Mesendoderm (in vitro differentiated cells): Measurements from ENCODE around the gene REX1BD. TPM values are rescaled to one million over a fixed set of nuclear protein-coding genes. Genes with fewer than 3 reads are reported as not detected.

ENCODE experiments used
- DNase-seq: peaks from one replicate; pipeline ENCODE4 v3.0.0; 2013
- H2AK5ac ChIP-seq: 2 replicates; pipeline ENCODE4 v1.6.1; 2013; ENCODE audit warnings: low read length, inconsistent platforms
- H2BK120ac ChIP-seq: 2 replicates; pipeline ENCODE4 v1.6.1; 2013; ENCODE audit warnings: low read depth, mild to moderate bottlenecking, low read length, moderate library complexity, mixed read lengths
- H2BK15ac ChIP-seq: replicated peaks from 2 replicates; pipeline ENCODE4 v1.6.1; 2013; ENCODE audit warnings: low read depth, mild to moderate bottlenecking, moderate library complexity
- H2BK5ac ChIP-seq: 2 replicates; pipeline ENCODE4 v1.6.1; 2013; ENCODE audit warnings: low read length, inconsistent platforms
- H3K18ac ChIP-seq: 2 replicates; pipeline ENCODE4 v1.6.1; 2013; ENCODE audit warnings: mild to moderate bottlenecking, low read length, mixed read lengths
- H3K23ac ChIP-seq: one replicate; pipeline ENCODE4 v1.6.1; 2013; ENCODE audit warnings: low read length
- H3K27ac ChIP-seq: 2 replicates; pipeline ENCODE4 v1.5.1; 2013; ENCODE audit warnings: low read depth, mild to moderate bottlenecking, inconsistent platforms, low read length, moderate library complexity
- H3K27me3 ChIP-seq: 2 replicates; pipeline ENCODE4 v1.6.1; 2013; ENCODE audit warnings: low read length, control low read depth, mild to moderate bottlenecking, inconsistent platforms; ENCODE audit not compliant: insufficient read depth, poor library complexity
- H3K36me3 ChIP-seq: 2 replicates; pipeline ENCODE4 v1.6.1; 2013; ENCODE audit warnings: low read length, inconsistent platforms; ENCODE audit not compliant: control insufficient read depth, insufficient read depth
- H3K4ac ChIP-seq: one replicate; pipeline ENCODE4 v1.6.1; 2013; ENCODE audit warnings: low read depth, mild to moderate bottlenecking, low read length, moderate library complexity
- H3K4me1 ChIP-seq: 2 replicates; pipeline ENCODE4 v1.6.1; 2013; ENCODE audit warnings: low read depth, low read length, inconsistent platforms; ENCODE audit not compliant: control insufficient read depth
- H3K4me2 ChIP-seq: 2 replicates; pipeline ENCODE4 v1.6.1; 2013; ENCODE audit warnings: low read length
- H3K4me3 ChIP-seq: 2 replicates; pipeline ENCODE4 v1.5.1; 2013; ENCODE audit warnings: mild to moderate bottlenecking, low read length
- H3K56ac ChIP-seq: one replicate; pipeline ENCODE4 v1.6.1; 2013; ENCODE audit warnings: low read length
- H3K79me1 ChIP-seq: 2 replicates; pipeline ENCODE4 v1.6.1; 2013; ENCODE audit warnings: low read length, inconsistent platforms
- H3K79me2 ChIP-seq: 2 replicates; pipeline ENCODE4 v1.6.1; 2013; ENCODE audit warnings: mild to moderate bottlenecking, low read length; ENCODE audit not compliant: control insufficient read depth, insufficient read depth
- H3K9ac ChIP-seq: 2 replicates; pipeline ENCODE4 v1.6.1; 2013; ENCODE audit warnings: low read length, inconsistent platforms
- H4K5ac ChIP-seq: one replicate; pipeline ENCODE4 v1.6.1; 2013; ENCODE audit warnings: low read length
- H4K8ac ChIP-seq: one replicate; pipeline ENCODE4 v1.6.1; 2013; ENCODE audit warnings: low read depth, mild to moderate bottlenecking, control low read depth, low read length, moderate library complexity
- WGBS: extraction: QIAGEN DNeasy Blood & Tissue Kit; methylation state at CpG from one replicate; pipeline ENCODE4 v1.1.7; 2013; ENCODE audit warnings: low lambda C conversion rate, missing lambda C conversion rate; ENCODE audit not compliant: insufficient coverage; ENCODE audit errors: extremely low coverage; 5-methylcytosine and 5-hydroxymethylcytosine counted together
- small RNA-seq: library from polyadenylated mRNA; stranded (forward); fragments of <200 nt; extraction: miRNeasy Mini kit (QIAGEN cat#:217004); gene quantifications from one replicate; pipeline ENCODE3, GENCODE V24; 2013; ENCODE audit not compliant: insufficient read depth

The REX1BD gene

DNA sequence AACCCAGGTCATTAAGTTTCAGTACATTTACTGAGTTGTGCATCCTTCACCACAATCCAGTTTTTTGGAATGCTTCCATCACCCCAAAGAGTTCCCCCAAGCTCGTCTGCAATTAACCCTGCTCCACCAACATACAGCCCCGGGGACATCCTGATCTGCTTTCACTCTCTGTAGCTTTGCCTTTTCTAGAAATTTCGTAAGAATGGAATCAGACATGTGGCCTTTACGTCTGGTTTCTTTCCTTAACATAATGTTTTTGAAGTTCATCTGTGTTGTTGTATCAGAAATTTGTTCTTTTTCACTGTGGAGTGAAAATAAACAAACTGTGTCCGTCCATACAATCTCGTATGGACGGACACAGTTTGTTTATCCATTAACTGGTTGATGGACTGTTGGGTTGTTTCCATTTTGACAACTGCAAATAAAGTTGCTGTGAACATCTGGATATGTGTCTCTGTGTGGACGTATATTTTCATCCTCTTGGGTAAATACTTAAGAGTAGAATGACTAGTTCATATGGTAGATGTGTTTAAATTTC, 51.2 kb downstream of the REX1BD start:
- Histone ChIP-seq H3K4me3 (no peak overlapping the region), H3K4ac (no peak overlapping the region), H3K27me3 (no peaks in the 10 kb centered on the region), H3K79me1 (peaks cover 2% of the 10 kb centered on the region), H2BK15ac (no peak overlapping the region), H2AK5ac (no peak overlapping the region), H3K4me2 (no peak overlapping the region), H3K27ac (no peak overlapping the region), H3K9ac (no peak overlapping the region), H3K18ac (no peak overlapping the region), H3K4me1 (no peaks in the 10 kb centered on the region), H3K56ac (no peak overlapping the region), H2BK5ac (no peak overlapping the region), H4K5ac (no peak overlapping the region), H3K36me3 (no peaks in the 10 kb centered on the region), H4K8ac (no peak overlapping the region), H3K23ac (no peak overlapping the region), H3K79me2 (no peaks in the 10 kb centered on the region), H2BK120ac (no peak overlapping the region)
- WGBS = no CpG with 5 or more reads among the region's 8 CpGs
- no peak for DNase-seq

Small RNAs within 50 kb of the gene (small RNA-seq; reads per million reads assigned to genes)
- gene RN7SL155P = not detected
